Activated effector memory CD4-positive, alpha-beta T cell treated with Interleukin-2 at 50 U/mL for 16 hours (primary cell): ENCODE results near the gene FCMR.
"Not testable (repeated sequence)": the region's sequence is repeated elsewhere in the genome, so short reads cannot be mapped to it uniquely, and the experiment has no call there.

Experiments
- DNase-seq: peaks from one replicate; pipeline ENCODE4 v3.0.0-alpha.2; 2020

The FCMR gene

DNA sequence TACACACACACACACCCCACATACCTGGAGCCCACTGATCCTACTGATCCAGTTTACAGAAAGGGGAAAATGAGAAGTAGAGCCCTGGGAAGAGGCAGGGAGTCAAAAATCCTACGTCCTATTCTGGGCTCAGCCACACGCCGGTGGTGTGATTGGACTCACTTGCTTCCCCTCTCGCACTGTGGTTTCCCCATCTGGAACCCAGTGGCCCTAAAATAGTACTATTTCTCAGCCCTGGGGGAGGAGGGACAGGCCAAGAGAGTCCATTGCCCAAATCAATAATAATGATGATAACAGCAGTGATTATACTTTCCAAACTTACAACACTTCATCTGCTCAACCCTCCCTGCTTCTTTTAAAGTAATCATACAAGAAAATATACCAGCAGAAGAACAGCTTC is 27.5 kb upstream of the FCMR start:
- DNase-seq = no peak

- no peak for DNase-seq
Measured at GRCh38 chr1:206947255-206947654, 25.5 kb upstream of the FCMR start.

DNA sequence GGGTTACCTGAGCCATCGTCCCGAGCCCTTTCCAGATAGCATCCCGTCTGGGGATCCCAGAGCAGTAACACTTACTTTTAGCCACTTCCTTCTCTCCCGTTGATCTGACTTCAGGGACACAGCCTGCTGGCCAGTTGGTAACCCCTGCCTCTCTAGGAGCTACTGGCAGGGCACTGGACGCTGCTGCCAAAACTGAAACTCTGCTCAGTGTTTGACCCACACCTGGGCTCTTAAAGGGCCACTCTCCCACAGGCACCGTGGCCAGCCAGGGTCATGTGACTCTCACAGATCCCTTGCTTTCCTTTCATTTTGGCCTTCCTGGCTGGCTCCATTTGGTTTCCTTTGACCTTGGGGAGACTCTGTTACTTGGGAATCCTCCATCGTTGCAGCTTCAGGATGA is 24.5 kb upstream of the FCMR start, which contains the start of gene PIGR:
PIGR (minus strand) TSS at position 206 of the 400 bp plus-strand sequence. CDS start 5,935 bp downstream, outside the sequence.
- DNase-seq = no peak

DNA sequence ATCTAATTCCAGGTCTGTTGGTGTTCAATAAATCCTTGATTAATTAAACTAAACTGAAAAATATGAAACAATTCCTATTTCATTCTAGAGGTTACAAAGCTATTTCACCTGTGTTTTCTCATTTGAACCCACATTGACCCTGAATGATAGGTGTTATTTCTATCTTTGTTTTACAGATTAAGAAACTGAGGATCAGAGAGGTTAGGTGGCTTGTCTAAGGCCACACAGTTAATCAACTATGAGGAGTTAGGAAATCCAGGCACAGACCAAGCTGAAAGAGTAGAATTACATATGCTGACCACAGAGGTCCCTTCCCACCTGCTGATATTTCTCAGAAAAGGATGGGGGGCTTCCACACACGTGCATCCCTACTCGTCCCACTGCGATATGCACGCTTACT is 24.0 kb upstream of the FCMR start:
- DNase-seq = no peak

DNA sequence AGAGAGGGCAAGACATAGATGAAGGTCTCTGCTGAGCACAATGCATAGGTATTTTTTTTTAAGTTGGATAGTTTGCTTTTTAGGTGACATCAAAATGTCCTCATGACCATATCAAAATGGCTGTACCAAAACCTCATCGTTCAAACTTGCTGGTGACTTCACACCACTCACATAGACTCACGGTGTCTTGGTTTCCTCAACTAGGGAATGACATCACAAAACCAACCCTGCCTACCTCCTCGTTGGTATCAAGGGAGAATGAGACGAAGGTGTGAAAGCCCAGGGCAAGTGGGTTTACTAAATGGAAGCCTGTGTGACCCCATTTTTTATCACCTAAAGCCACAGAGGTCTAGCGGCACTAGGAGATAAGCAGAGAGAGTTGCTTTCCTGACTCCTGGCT is 23.0 kb upstream of the FCMR start:
- no peak for DNase-seq

DNA sequence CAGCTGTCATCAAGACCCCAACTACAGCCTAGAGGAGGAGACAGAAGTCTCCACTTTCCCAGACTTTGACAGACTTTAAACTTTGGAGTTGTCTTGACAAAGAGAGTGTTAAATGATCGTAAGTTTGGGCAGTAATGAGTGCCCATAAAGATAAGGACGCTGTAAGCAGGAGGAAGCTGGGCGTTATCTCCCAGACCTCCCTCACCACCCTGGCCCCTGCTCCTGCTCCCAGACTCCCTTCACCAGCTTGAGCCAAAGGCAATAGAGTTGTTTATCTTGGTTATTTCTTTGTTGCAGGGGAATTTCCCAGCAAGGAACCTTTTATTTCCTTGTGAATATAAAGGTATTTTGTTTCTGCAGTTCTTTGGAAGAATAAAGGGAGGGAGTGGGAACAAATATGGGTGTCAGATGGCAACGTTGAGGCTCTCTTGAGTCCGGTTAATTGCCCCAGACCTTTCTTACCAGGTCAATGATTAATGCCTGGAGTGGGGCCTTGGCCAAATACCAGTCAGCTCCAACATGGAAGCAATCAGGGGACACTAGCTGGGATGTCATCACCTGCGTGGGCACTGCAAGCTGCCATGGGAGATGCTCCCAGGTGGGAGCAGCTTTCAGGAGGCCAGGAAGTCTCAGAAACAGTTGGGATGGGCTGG is 20.2 kb upstream of the FCMR start:
- DNase-seq = no peak

- DNase-seq = no peak
Measured at GRCh38 chr1:206940588-206940936, 18.8 kb upstream of the FCMR start.

- DNase-seq = no peak
Measured at GRCh38 chr1:206939841-206940587, 18.3 kb upstream of the FCMR start.

GRCh38 chr1:206939131-206939530 is 17.4 kb upstream of the FCMR start:
- no peak for DNase-seq

DNA sequence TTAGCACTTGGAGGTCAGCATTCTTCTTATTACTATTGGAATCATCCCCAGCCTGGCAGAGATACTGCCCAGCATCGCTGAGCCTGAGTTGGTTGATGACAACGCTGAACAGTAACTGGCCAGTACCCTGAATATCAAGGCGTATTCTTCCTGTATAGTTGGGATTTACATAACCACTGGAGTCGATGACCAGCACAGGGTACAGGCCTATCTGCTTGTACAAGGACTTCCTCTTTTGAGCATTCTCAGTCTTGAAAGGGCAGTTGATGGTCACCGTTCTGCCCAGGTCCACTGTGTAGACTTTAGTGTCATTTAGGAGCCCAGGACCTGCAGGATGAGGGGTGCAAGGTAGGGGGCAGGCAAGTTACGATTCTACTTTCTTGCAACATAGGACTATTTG is 15.7 kb upstream of the FCMR start:
- no peak for DNase-seq

DNA sequence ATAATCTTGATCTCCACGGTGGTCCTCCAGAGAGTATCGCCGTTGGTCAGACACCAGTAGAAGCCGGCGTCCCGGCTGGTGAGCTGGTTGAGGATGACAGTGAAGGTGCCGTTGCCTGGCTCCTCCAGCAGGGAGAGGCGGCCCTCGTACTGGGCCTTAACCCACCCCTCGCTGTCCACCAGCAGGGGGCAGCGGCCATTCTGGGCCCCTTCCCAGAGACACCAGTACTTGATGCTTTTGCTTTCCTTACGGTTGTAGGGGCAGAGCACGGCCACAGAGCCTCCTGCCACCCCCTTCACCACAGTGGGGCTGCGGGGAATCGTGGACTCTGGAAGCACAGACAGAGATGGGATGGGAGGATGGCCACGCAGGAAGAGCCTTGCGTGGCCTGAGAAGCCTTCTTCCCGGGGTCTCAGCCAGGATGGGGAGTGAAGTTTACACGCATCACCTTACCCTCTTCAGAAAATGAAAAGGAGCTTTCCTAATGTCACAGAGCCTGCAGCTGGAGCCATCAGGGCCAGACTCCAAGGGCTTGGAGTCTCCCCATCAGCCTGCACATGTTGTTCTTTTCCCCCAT is 13.8 kb upstream of the FCMR start:
- no peak for DNase-seq

GRCh38 chr1:206933333-206933945 is 11.7 kb upstream of the FCMR start:
- DNase-seq = peak; percentile 56

DNA sequence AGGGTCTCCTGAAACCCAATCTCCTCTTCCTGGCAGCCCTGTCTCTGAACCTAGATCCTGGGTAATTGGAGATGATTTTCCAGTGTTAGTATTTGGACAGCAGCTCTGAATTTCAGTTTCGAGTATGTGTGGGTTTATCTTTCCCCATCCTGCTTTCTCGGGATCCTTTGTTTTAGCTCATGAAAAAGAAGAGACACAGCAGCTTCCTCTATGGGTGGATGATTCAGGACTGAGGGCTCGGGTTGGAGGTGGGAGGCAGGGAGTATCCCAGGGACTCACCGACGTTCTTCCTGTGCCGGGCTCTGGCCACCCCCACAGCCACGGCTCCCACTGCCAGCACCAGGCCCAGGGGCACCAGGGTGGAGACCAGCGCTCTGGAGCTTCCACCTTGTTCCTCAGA is 10.4 kb upstream of the FCMR start:
- no peak for DNase-seq

GRCh38 chr1:206931709-206932108 is 10.0 kb upstream of the FCMR start:
- no peak for DNase-seq

DNA sequence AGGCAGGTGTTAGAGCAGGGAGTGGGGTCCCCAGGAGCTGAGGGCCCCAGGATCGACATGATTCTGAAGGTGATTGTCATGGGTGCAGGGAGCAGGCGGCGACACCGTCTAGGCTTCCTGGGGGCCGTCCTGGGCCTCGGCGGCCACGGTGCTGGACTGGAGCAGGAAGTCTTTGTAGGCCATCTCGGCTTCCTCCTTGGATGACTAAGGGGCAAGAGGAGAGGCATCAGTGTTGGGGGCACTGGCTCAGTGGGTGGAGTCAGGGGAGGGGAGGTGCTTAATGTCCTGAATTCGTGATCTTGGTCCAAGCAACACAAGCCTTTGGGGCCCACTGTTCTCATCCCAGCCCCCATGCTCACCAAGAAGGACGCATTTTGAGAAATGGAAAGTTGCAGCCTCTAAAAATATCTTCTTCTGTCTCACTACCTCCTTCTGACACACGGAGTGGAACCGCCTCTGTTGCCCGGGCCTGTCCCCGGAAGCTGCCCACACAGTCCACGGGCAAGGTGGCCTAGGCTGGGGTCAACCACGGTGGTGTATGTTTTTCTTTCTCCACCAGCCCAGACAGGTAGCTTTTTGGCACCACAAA is 8.6 kb upstream of the FCMR start:
- DNase-seq = no peak

DNA sequence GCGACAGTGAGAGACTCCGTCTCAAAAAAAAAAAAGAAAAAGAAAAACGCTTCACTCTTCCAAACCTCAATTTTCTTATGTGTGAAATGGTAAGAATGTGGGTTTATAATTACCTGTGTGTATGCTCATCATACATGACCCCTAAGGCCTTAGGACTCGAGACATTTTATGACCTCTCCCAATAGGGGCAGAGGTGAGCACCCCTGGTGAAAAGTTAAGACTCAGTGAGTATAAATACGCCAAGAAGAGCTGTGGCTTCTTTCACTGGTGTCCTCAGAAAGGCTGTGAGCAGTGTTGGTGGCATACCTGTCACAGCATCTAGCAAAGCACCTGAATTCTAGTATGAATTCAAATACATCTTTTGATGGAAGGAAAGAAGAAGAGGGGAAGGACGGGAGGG is 7.8 kb upstream of the FCMR start:
- no peak for DNase-seq

DNA sequence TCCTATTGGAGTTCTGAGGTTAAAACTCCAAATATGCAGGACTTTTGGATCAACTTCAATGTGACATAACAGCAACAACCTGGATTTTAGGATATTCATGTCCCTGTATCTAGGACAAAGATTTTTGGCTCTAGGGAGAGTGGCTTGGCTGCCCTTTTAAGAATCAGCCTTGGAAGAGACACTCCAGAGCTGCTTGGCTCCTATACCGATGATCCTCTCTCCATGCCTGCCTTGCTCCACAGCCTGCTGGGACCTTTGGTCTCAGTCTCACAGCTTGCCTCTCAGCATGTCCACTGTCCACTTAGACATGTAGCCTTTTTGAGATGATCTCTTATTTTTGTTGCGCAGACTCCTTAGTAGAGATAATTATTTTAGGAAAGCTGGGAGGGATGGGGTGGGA is 4.5 kb upstream of the FCMR start:
- no peak for DNase-seq

GRCh38 chr1:206925106-206925736 is 3.5 kb upstream of the FCMR start:
- no peak for DNase-seq

DNA sequence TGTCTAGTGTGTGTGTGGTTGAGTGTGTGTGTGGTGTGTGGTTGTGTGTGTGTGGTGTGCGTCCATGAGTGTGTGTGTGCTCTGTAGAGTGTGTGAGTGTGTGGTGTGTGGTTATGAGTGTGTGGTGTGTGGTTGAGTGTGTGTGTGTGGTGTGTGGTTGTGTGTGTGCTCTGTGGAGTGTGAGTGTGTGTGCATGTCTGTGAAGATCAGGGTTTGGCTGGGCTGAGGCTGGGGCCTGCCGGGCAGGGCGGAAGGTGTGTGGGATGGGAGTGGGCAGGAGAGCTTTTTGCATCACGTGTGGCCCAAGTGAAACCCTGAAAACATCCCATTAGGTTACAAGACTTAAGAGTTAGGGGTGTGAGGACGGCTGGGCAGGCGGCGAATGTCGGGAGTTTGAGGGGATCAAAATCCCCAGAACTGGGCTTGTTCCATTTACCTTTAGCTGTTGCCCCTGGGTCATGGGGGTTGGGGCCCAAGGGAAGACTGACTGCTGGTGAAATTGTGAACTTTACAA is 2.9 kb upstream of the FCMR start:
- no peak for DNase-seq

DNA sequence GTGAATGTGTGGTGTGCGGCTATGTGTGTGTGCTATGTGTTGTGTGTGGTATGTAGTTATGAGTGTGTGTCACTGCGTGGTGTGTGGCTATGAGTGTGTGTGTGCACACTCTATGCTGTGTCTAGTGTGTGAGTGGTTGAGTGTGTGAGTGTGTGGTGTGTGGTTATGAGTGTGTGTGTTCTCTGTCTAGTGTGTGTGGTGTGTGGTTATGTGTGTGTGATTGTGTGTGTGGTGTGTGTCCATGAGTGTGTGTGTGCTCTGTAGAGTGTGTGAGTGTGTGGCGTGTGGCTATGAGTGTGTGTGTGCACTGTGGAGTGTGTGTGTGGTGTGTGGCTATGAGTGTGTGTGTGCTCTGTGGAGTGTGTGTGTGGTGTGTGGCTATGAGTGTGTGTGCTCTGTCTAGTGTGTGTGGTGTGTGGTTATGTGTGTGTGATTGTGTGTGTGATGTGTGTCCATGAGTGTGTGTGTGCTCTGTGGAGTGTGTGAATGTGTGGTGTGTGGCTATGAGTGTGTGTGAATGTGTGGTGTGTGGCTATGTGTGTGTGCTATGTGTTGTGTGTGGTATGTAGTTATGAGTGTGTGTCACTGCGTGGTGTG is 2.3 kb upstream of the FCMR start:
- DNase-seq = not testable (repeated sequence)

DNA sequence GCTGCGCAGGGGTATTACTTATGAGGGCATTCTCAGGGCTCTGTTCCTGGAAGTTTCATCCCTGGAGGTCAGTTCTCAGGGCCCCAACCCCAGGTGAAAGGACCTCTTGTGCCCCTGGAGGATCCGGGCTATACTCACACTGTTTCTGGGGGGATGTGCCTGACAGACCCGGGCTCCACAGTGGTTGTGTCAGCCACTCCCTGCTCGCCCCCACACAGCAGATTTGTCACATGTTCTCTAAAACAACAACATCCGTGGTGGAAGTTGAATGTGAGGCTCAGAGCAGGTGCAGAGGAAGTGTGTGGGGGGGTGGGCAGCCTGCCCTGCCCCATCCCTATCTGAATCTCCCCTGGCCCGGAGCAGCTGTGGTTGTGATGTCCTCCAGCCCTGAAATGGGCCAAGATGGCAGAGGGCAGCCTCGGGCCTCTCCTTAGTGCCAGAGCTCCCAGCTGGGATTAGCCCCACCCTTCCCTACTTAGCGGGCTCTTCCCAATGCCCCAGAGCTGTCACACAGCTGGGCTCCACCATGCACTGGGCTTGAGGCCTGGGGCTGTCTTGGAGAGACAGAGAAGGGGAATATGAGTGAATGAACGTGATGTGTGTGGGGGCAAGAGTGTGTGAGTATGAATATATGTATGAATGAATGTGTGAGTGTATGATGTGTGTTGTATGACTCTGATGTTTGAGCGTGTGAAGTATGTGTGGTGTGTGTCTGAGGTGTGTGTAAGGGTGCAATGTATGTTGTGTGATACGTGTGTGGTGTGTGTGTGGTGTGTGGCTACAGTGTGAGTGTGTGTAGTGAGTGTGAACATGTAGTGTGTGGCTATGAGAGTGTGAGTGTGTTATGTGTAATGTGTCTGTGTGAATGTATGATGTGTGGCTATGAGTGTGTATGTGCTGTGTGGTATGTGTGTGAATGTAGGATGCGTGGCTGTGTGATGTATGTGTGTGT is 1.5 kb upstream of the FCMR start:
- DNase-seq = peak; percentile 74
